Neural progenitor cell (in vitro differentiated cells): Measurements from ENCODE around the gene MYB. TPM values are rescaled to one million over a fixed set of nuclear protein-coding genes. Genes with fewer than 3 reads are reported as not detected.
"Not testable (repeated sequence)": the region's sequence is repeated elsewhere in the genome, so short reads cannot be mapped to it uniquely, and the experiment has no call there.

Source experiments
- DNase-seq: peaks from one replicate; pipeline ENCODE4 v3.0.0-alpha.2; 2016; ENCODE audit warnings: low spot score
- H2AFZ ChIP-seq: fragments of 200-600 bp; sonication (generic); replicated peaks from 2 replicates; pipeline ENCODE4 v1.6.1; 2016; ENCODE audit warnings: antibody characterized with exemption
- H3F3A ChIP-seq: fragments of 200-600 bp; sonication (generic); 2 replicates; pipeline ENCODE4 v1.6.1; 2016; ENCODE audit warnings: antibody characterized with exemption, low read depth
- H3K27ac ChIP-seq: fragments of 200-600 bp; sonication (generic); 2 replicates; pipeline ENCODE4 v1.5.1; 2016; ENCODE audit warnings: mild to moderate bottlenecking
- H3K27me3 ChIP-seq: fragments of 200-600 bp; sonication (generic); 2 replicates; pipeline ENCODE4 v1.6.1; 2016; ENCODE audit warnings: mild to moderate bottlenecking, moderate library complexity
- H3K36me3 ChIP-seq: fragments of 200-600 bp; sonication (generic); 2 replicates; pipeline ENCODE4 v1.5.1; 2016
- H3K4me1 ChIP-seq: fragments of 200-600 bp; sonication (generic); 2 replicates; pipeline ENCODE4 v1.6.1; 2016; ENCODE audit warnings: mixed run types
- H3K4me2 ChIP-seq: fragments of 200-600 bp; sonication (generic); 2 replicates; pipeline ENCODE4 v1.6.1; 2016
- H3K4me3 ChIP-seq: fragments of 200-600 bp; sonication (generic); 2 replicates; pipeline ENCODE4 v1.5.1; 2016
- H3K79me2 ChIP-seq: fragments of 200-600 bp; sonication (generic); 2 replicates; pipeline ENCODE4 v1.6.1; 2016; ENCODE audit warnings: low read depth
- H3K9ac ChIP-seq: fragments of 200-600 bp; sonication (generic); 2 replicates; pipeline ENCODE4 v1.6.1; 2016
- H3K9me3 ChIP-seq: fragments of 200-600 bp; sonication (generic); 2 replicates; pipeline ENCODE4 v1.5.1; 2016; ENCODE audit warnings: low read depth
- H4K20me1 ChIP-seq: fragments of 200-600 bp; sonication (generic); 2 replicates; pipeline ENCODE4 v1.6.1; 2016; ENCODE audit warnings: low read depth
- H3K27ac Mint-ChIP-seq: 3 replicates; pipeline ENCODE4 v1.8.0; 2021; ENCODE audit warnings: mixed read lengths
- H3K27me3 Mint-ChIP-seq: 2 replicates; pipeline ENCODE4 v1.8.0; 2022; ENCODE audit warnings: low read depth, mild to moderate bottlenecking, inconsistent platforms, moderate library complexity, mixed read lengths; ENCODE audit not compliant: insufficient read depth
- H3K36me3 Mint-ChIP-seq: 3 replicates; pipeline ENCODE4 v1.8.0; 2021; ENCODE audit warnings: mixed read lengths
- H3K4me1 Mint-ChIP-seq: 3 replicates; pipeline ENCODE4 v1.8.0; 2021; ENCODE audit warnings: mixed read lengths
- H3K4me3 Mint-ChIP-seq: 3 replicates; pipeline ENCODE4 v1.8.0; 2021; ENCODE audit warnings: mild to moderate bottlenecking, moderate library complexity, mixed read lengths
- H3K9me3 Mint-ChIP-seq: 3 replicates; pipeline ENCODE4 v1.8.0; 2020; ENCODE audit warnings: mixed read lengths
- CTCF ChIP-seq: fragments of 200-600 bp; sonication (generic); IDR thresholded peaks from 2 replicates; pipeline ENCODE4 v1.5.1; 2017; ENCODE audit warnings: antibody characterized with exemption, mild to moderate bottlenecking
- EZH2 ChIP-seq: fragments of 200-600 bp; sonication (generic); IDR thresholded peaks from 2 replicates; pipeline ENCODE4 v1.6.1; 2017; ENCODE audit warnings: antibody characterized with exemption, mild to moderate bottlenecking, moderate library complexity
- EZH2phosphoT487 ChIP-seq: fragments of 200-600 bp; sonication (generic); IDR thresholded peaks from 2 replicates; pipeline ENCODE4 v1.6.1; 2017; ENCODE audit warnings: antibody characterized with exemption
- total RNA-seq: library from RNA; depleted of rRNA; stranded (reverse); fragments of >200 nt; gene quantifications from 2 replicates; pipeline ENCODE4 v1.2.3, GENCODE V29; 2015; ENCODE audit warnings: low replicate concordance

MYB gene
- total RNA-seq, 1 donor from 2014 or later, result 3.0 TPM

GRCh38 chr6:135162678-135163439 is 18.2 kb upstream of the MYB start:
- no peaks in the 10 kb centered on the region for H3F3A ChIP-seq
- H3K9ac ChIP-seq, result no peak overlapping the region
- TF ChIP-seq EZH2 (no peak), EZH2phosphoT487 (no peak), CTCF (peak; percentile 75)
- no peaks in the 10 kb centered on the region for H3K4me1 ChIP-seq
- H3K27me3 ChIP-seq, result no peaks in the 10 kb centered on the region
- no peaks in the 10 kb centered on the region for H3K4me1 Mint-ChIP-seq
- no peak overlapping the region for H3K4me3 Mint-ChIP-seq
- H3K36me3 ChIP-seq, result no peaks in the 10 kb centered on the region
- peak; percentile 71 for DNase-seq
- no peaks in the 10 kb centered on the region for H3K9me3 Mint-ChIP-seq
- no peaks in the 10 kb centered on the region for H3K9me3 ChIP-seq
- H3K79me2 ChIP-seq, result no peaks in the 10 kb centered on the region
- H3K36me3 Mint-ChIP-seq, result no peaks in the 10 kb centered on the region
- H3K27me3 Mint-ChIP-seq, result peaks cover 3% of the 10 kb centered on the region
- no peaks in the 10 kb centered on the region for H4K20me1 ChIP-seq
- no peak overlapping the region for H3K4me3 ChIP-seq
- H3K27ac ChIP-seq, result no peak overlapping the region
- H3K27ac Mint-ChIP-seq, result no peak overlapping the region
- H3K4me2 ChIP-seq, result no peak overlapping the region
- peak overlapping the region; percentile 55 for H2AFZ ChIP-seq

GRCh38 chr6:135163440-135163738 is 17.7 kb upstream of the MYB start:
- H3F3A ChIP-seq, result no peaks in the 10 kb centered on the region
- Mint-ChIP-seq H3K36me3 (no peaks in the 10 kb centered on the region), H3K4me3 (no peak overlapping the region), H3K27ac (no peak overlapping the region), H3K9me3 (no peaks in the 10 kb centered on the region), H3K27me3 (peaks cover 3% of the 10 kb centered on the region), H3K4me1 (no peaks in the 10 kb centered on the region)
- H3K4me2 ChIP-seq, result no peak overlapping the region
- no peak overlapping the region for H2AFZ ChIP-seq
- TF ChIP-seq EZH2phosphoT487 (no peak), CTCF (no peak), EZH2 (no peak)
- no peaks in the 10 kb centered on the region for H3K27me3 ChIP-seq
- no peaks in the 10 kb centered on the region for H3K79me2 ChIP-seq
- DNase-seq, result no peak
- no peak overlapping the region for H3K9ac ChIP-seq
- no peak overlapping the region for H3K4me3 ChIP-seq
- H3K4me1 ChIP-seq, result no peaks in the 10 kb centered on the region
- H3K36me3 ChIP-seq, result no peaks in the 10 kb centered on the region
- no peak overlapping the region for H3K27ac ChIP-seq
- no peaks in the 10 kb centered on the region for H4K20me1 ChIP-seq
- no peaks in the 10 kb centered on the region for H3K9me3 ChIP-seq

- not testable (repeated sequence) for H3K36me3 Mint-ChIP-seq, H3K27ac ChIP-seq, H3K4me3 ChIP-seq, H3K36me3 ChIP-seq, H3K27ac Mint-ChIP-seq, H2AFZ ChIP-seq, H3K27me3 ChIP-seq, H3K27me3 Mint-ChIP-seq, H3K79me2 ChIP-seq, H3K4me2 ChIP-seq, H3K4me1 ChIP-seq, H3K9me3 Mint-ChIP-seq, H3F3A ChIP-seq, H3K9me3 ChIP-seq, H3K4me3 Mint-ChIP-seq, H4K20me1 ChIP-seq, H3K4me1 Mint-ChIP-seq, DNase-seq, H3K9ac ChIP-seq
These were observed 16.7 kb upstream of the MYB start for GRCh38 chr6:135164387-135164786.

- Histone ChIP-seq H3K4me1 (no peaks in the 10 kb centered on the region), H4K20me1 (no peaks in the 10 kb centered on the region), H3K4me2 (no peak overlapping the region), H2AFZ (peak overlapping the region; percentile 66), H3K27ac (no peak overlapping the region), H3K27me3 (no peaks in the 10 kb centered on the region), H3F3A (no peaks in the 10 kb centered on the region), H3K79me2 (no peaks in the 10 kb centered on the region), H3K36me3 (no peaks in the 10 kb centered on the region), H3K4me3 (no peak overlapping the region), H3K9ac (no peak overlapping the region), H3K9me3 (no peaks in the 10 kb centered on the region)
- no peak for DNase-seq
- Mint-ChIP-seq H3K4me3 (no peak overlapping the region), H3K9me3 (no peaks in the 10 kb centered on the region), H3K27ac (no peak overlapping the region), H3K36me3 (no peaks in the 10 kb centered on the region), H3K4me1 (no peaks in the 10 kb centered on the region), H3K27me3 (peaks cover 3% of the 10 kb centered on the region)
- TF ChIP-seq EZH2phosphoT487 (no peak), CTCF (no peak), EZH2 (no peak)
These were observed 16.1 kb upstream of the MYB start for GRCh38 chr6:135165031-135165430.
